Fibroblast of pulmonary artery (primary cell): Measurements from ENCODE around the gene NR2F6.
A peak's percentile ranks its signal among the peaks of the same experiment; 100 is the strongest.

Experiments used
- DNase-seq: peaks from one replicate; pipeline ENCODE4 v3.0.0-alpha.2; 2010; ENCODE audit warnings: low read depth
- H3K4me3 ChIP-seq: replicated peaks from 2 replicates; pipeline ENCODE4 v1.5.1; 2011; ENCODE audit warnings: low read depth, mild to moderate bottlenecking, control low read depth, low read length, moderate library complexity
- CTCF ChIP-seq: IDR thresholded peaks from 2 replicates; pipeline ENCODE4 v1.5.1; 2011; ENCODE audit warnings: mild to moderate bottlenecking, control low read depth, low read length, inconsistent platforms; ENCODE audit errors: missing control alignments

NR2F6 gene

GRCh38 chr19:17243830-17244617 lies 1.7 kb downstream of the NR2F6 start:
- TF ChIP-seq CTCF = no peak
- peak overlapping the region; percentile 89 for H3K4me3 ChIP-seq
- DNase-seq = peak; percentile 42

DNA sequence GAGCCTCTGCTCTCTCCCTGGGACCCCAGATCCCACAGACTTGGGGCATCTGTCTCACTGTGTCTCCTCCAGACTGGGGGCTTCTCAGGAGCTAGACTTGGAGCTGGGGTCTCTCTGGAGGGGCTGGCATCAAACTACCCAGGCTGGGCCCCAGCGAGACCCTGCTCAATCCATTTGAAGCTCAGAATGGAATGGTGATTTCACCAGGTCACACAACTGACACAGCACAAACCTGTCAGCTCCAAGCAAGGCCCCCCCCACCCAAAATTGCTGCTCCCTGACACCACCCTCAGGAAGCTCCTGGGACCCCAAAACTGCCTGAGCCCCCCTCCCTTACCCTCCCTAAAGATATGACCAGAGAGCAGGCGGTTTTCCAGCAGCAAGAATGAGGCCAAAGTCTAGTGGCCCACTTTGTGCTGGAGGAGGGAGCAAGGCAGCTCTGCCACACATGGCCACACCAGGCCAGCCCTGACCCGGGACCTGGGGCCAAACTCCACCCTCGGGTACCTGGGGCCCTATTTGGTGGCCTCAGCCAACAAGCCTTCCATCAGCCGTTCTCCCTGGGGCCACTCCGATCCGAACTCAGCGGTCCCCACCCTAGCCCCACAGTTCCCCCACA lies 2.4 kb downstream of the NR2F6 start:
- H3K4me3 ChIP-seq = peak overlapping the region; percentile 89
- no peak for TF ChIP-seq CTCF
- no peak for DNase-seq

GRCh38 chr19:17242431-17243208 lies 3.1 kb downstream of the NR2F6 start:
- DNase-seq = no peak
- peak overlapping the region; percentile 89 for H3K4me3 ChIP-seq
- no peak for TF ChIP-seq CTCF

DNA sequence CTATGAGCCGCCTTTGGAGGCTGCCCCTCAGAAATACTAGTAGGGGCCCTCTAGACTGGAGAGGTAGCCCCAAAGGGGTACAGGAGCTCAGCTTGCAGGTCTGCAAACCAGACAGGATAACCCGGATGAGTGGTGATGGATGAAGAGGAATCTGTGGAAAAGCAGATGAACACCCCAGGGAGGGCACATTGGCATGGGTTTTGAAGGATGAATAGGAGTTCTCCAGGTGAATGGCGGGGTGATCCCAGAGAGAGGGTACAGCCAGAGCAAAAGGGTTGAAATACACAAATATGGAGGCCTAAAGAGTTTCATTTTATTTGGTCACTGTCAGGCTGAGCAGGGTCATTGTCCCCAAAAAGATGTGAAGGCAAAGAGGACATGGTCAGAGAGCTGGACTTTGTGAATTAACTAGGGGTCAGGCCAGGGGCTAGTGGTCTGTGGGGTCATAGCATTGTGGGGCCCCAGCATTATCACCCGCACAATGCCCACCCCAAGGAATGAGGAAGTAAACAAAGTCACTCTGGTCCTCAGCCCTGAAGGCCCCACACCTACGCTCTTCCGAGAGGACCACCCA lies 4.8 kb downstream of the NR2F6 start:
- no peak for TF ChIP-seq CTCF
- no peak for DNase-seq
- no peak overlapping the region for H3K4me3 ChIP-seq

GRCh38 chr19:17240062-17240752 lies 5.5 kb downstream of the NR2F6 start:
- no peak for DNase-seq
- no peak for TF ChIP-seq CTCF
- H3K4me3 ChIP-seq = no peak overlapping the region

DNA sequence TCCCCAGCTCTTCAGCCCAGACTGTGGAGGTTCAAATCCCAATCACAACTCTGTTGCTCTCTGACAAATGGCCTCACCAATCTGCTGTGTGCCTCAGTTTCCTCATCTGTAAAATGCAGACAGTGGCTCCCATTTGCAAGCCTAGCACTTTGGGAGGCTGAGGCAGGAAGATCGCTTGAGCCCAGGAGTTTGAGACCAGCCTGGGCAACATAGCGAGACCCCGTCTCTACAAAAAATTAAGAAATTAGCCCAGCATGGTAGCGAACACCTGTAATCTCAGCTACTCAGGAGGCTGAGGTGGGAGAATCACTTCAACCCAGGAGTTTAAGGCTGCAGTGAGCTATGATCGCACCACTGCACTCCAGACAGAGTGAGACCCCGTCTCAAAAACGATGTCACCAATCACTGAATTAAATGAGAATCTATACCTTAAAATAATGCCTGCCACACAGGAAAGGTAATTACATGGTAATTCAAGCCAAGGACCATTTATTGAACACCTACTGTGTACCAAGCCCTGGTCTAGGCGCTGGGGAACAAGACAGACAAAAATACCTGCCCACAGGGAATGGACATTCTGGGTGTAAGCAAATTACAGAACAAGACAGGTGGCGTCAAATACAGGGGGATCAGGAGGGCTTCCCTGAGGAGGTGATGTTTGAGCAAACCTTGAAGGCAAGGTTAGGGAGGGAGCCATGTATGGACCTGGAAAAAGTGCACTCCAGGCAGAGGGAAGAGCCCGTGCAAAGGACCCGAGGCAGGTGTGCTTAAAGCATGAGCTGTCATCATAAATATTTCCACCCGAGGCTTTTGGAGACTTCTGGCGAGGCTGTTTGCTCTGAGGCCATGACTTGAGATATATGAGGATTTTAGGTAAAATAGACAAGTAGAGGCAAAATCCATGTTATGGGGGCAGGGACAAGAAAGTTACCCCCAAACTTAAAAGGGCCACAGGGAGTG lies 7.7 kb downstream of the NR2F6 start:
- no peak overlapping the region for H3K4me3 ChIP-seq
- no peak for DNase-seq
- TF ChIP-seq CTCF = no peak
